ENCODE results near the gene RBP5.

DNA sequence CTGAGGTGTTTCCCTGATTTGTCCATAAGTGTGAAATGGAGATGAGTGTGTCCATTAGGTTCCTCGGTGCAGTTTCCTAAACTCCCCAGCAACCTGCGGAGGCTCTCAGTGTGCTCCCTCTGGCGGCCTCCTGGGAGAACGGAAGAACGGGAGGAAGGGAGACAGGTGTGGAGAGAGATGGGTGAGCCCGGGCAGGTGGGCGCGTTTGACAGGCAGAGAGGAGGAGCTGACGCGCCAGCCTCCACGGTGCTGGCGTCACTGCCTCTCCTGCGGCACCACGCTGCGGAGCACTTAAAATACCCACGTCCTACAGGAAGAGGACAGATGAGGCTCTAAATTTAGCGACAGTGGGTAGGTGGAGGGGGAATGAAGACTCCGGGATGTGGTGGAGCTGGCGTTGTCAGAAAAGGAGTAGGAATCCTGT lies 34.0 kb upstream of the RBP5 start:
- TF ChIP-seq, protein P1, sequence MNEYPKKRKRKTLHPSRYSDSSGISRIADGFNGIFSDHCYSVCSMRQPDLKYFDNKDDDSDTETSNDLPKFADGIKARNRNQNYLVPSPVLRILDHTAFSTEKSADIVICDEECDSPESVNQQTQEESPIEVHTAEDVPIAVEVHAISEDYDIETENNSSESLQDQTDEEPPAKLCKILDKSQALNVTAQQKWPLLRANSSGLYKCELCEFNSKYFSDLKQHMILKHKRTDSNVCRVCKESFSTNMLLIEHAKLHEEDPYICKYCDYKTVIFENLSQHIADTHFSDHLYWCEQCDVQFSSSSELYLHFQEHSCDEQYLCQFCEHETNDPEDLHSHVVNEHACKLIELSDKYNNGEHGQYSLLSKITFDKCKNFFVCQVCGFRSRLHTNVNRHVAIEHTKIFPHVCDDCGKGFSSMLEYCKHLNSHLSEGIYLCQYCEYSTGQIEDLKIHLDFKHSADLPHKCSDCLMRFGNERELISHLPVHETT (tag by site-specific recombination; IDR thresholded peaks at IDR 0.05): no peak
- TF ChIP-seq ZNF670 (tag by site-specific recombination; IDR thresholded peaks at IDR 0.05; ENCODE audit: low read depth) (no peak), ZNF416 (tag by site-specific recombination; IDR thresholded peaks at IDR 0.05) (no peak), ZNF501 (tag by site-specific recombination; IDR thresholded peaks at IDR 0.05) (no peak), ZBTB8A (tag by site-specific recombination; IDR thresholded peaks at IDR 0.05) (no peak)
- TF ChIP-seq, protein P2, sequence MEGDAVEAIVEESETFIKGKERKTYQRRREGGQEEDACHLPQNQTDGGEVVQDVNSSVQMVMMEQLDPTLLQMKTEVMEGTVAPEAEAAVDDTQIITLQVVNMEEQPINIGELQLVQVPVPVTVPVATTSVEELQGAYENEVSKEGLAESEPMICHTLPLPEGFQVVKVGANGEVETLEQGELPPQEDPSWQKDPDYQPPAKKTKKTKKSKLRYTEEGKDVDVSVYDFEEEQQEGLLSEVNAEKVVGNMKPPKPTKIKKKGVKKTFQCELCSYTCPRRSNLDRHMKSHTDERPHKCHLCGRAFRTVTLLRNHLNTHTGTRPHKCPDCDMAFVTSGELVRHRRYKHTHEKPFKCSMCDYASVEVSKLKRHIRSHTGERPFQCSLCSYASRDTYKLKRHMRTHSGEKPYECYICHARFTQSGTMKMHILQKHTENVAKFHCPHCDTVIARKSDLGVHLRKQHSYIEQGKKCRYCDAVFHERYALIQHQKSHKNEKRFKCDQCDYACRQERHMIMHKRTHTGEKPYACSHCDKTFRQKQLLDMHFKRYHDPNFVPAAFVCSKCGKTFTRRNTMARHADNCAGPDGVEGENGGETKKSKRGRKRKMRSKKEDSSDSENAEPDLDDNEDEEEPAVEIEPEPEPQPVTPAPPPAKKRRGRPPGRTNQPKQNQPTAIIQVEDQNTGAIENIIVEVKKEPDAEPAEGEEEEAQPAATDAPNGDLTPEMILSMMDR (tag by site-specific recombination; IDR thresholded peaks at IDR 0.05): peak; percentile 46; the same call in 1 of the 2 replicates
- TF ChIP-seq, protein P3, sequence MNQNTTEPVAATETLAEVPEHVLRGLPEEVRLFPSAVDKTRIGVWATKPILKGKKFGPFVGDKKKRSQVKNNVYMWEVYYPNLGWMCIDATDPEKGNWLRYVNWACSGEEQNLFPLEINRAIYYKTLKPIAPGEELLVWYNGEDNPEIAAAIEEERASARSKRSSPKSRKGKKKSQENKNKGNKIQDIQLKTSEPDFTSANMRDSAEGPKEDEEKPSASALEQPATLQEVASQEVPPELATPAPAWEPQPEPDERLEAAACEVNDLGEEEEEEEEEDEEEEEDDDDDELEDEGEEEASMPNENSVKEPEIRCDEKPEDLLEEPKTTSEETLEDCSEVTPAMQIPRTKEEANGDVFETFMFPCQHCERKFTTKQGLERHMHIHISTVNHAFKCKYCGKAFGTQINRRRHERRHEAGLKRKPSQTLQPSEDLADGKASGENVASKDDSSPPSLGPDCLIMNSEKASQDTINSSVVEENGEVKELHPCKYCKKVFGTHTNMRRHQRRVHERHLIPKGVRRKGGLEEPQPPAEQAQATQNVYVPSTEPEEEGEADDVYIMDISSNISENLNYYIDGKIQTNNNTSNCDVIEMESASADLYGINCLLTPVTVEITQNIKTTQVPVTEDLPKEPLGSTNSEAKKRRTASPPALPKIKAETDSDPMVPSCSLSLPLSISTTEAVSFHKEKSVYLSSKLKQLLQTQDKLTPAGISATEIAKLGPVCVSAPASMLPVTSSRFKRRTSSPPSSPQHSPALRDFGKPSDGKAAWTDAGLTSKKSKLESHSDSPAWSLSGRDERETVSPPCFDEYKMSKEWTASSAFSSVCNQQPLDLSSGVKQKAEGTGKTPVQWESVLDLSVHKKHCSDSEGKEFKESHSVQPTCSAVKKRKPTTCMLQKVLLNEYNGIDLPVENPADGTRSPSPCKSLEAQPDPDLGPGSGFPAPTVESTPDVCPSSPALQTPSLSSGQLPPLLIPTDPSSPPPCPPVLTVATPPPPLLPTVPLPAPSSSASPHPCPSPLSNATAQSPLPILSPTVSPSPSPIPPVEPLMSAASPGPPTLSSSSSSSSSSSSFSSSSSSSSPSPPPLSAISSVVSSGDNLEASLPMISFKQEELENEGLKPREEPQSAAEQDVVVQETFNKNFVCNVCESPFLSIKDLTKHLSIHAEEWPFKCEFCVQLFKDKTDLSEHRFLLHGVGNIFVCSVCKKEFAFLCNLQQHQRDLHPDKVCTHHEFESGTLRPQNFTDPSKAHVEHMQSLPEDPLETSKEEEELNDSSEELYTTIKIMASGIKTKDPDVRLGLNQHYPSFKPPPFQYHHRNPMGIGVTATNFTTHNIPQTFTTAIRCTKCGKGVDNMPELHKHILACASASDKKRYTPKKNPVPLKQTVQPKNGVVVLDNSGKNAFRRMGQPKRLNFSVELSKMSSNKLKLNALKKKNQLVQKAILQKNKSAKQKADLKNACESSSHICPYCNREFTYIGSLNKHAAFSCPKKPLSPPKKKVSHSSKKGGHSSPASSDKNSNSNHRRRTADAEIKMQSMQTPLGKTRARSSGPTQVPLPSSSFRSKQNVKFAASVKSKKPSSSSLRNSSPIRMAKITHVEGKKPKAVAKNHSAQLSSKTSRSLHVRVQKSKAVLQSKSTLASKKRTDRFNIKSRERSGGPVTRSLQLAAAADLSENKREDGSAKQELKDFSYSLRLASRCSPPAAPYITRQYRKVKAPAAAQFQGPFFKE (tag by site-specific recombination; IDR thresholded peaks at IDR 0.05; ENCODE audit: borderline replicate concordance): no peak
